K562 (cell line): ENCODE results near the gene TTC28. TPM values are rescaled to one million over a fixed set of nuclear protein-coding genes. Genes with fewer than 3 reads are reported as not detected.

ENCODE experiments used
- ATAC-seq: fragments of 200-7000 bp; cut with Tn5 transposase; 3 replicates; pipeline ENCODE4 v1.9.1; 2020; ENCODE audit warnings: moderate library complexity
- BruUV-seq: library from RNA; stranded (reverse); fragments of 400-500 nt; replicated peaks from 2 replicates; lab custom pipeline; 2021; lab: Mats Ljungman, UMichigan
- CTCF ChIA-PET: fragments of 300-600 bp; formaldehyde crosslinking; extraction: SDS; loops from one replicate; lab custom pipeline; 2021; ENCODE audit warnings: low intra/inter-chr PET ratio; lab: Yijun Ruan, JAX
- POLR2A ChIA-PET: fragments of 300-600, 350-650 bp; sonication (Branson Sonifier 250); formaldehyde crosslinking; extraction: SDS; loops from one replicate; lab custom pipeline; 2021; ENCODE audit warnings: antibody characterized with exemption, inconsistent platforms; lab: Yijun Ruan, JAX
- DNase-seq, 4 experiments: peaks; one replicate each; pipeline versions ENCODE4 v3.0.0 to v3.0.0-alpha.2; 2011 to 2018; ENCODE audit warnings: low spot score in 3 of 4, mixed read lengths in 3 of 4; ENCODE audit errors: extremely low read depth in 1 of 4
- FAIRE-seq: peaks from 2 replicates; lab custom pipeline; 2011; peaks lifted over from hg19 to GRCh38; lab: Jason Lieb, UNC
- H2AFZ ChIP-seq: 2 replicates; pipeline ENCODE4 v1.6.0; 2011; ENCODE audit warnings: low read depth, low read length, control low read depth, inconsistent platforms
- H3K27ac ChIP-seq: fragments of 200-600 bp; 3 replicates; pipeline ENCODE4 v1.8.0; 2011; ENCODE audit warnings: low read depth, mild to moderate bottlenecking, control low read depth, inconsistent platforms, low read length, moderate library complexity, mixed read lengths; ENCODE audit errors: extremely low read depth
- H3K27me3 ChIP-seq, 2 experiments: fragments of 300-600 bp in 1 of 2; 2 replicates in 1 of 2; 3 replicates in 1 of 2; pipeline versions ENCODE4 v1.6.0 to v1.8.0; 2011; ENCODE audit warnings: inconsistent platforms in 2 of 2, low read length in 2 of 2, mild to moderate bottlenecking in 1 of 2, mixed read lengths in 1 of 2, moderate library complexity in 1 of 2; ENCODE audit not compliant: control insufficient read depth in 2 of 2, insufficient read depth in 2 of 2
- H3K36me3 ChIP-seq: fragments of 300-600 bp; 3 replicates; pipeline ENCODE4 v1.8.0; 2011; ENCODE audit warnings: mild to moderate bottlenecking, low read length, inconsistent platforms; ENCODE audit not compliant: control insufficient read depth, insufficient read depth
- H3K4me1 ChIP-seq, 2 experiments: fragments of 200-600 bp in 1 of 2; replicated peaks in 1 of 2; 2 replicates in 1 of 2; 3 replicates in 1 of 2; pipeline versions ENCODE4 v1.5.1 to v1.8.0; 2011; ENCODE audit warnings: inconsistent platforms in 2 of 2, low read length in 2 of 2, mild to moderate bottlenecking in 1 of 2, mixed read lengths in 1 of 2, moderate library complexity in 1 of 2; ENCODE audit not compliant: control insufficient read depth in 2 of 2, insufficient read depth in 2 of 2
- H3K4me2 ChIP-seq: 2 replicates; pipeline ENCODE4 v1.6.1; 2011; ENCODE audit warnings: low read length, control low read depth, inconsistent platforms, mixed read lengths; ENCODE audit not compliant: insufficient read depth
- H3K4me3 ChIP-seq: fragments of 200-600 bp; sonication (generic), shearing (Covaris generic); 2 replicates; pipeline ENCODE4 v1.5.1; 2016; ENCODE audit warnings: control low read depth, inconsistent platforms
- H3K79me2 ChIP-seq: fragments of 200-600 bp; 3 replicates; pipeline ENCODE4 v1.8.0; 2011; ENCODE audit warnings: low read length, inconsistent platforms; ENCODE audit not compliant: control insufficient read depth, insufficient read depth
- H3K9ac ChIP-seq, 2 experiments: 2 replicates each; pipeline versions ENCODE4 v1.6.0 to v1.6.1; 2011; ENCODE audit warnings: low read depth in 2 of 2, low read length in 2 of 2, control low read depth in 1 of 2, inconsistent platforms in 1 of 2, mild to moderate bottlenecking in 1 of 2, mixed read lengths in 1 of 2; ENCODE audit not compliant: insufficient read depth in 1 of 2
- H3K9me1 ChIP-seq: one replicate; pipeline ENCODE4 v1.6.0; 2011; ENCODE audit warnings: inconsistent platforms, mild to moderate bottlenecking, low read length, moderate library complexity; ENCODE audit not compliant: control insufficient read depth, insufficient read depth
- H3K9me3 ChIP-seq: replicated peaks from 2 replicates; pipeline ENCODE4 v1.5.1; 2011; ENCODE audit warnings: low read depth, low read length, inconsistent platforms; ENCODE audit not compliant: control insufficient read depth, insufficient read depth
- H4K20me1 ChIP-seq: replicated peaks from 2 replicates; pipeline ENCODE4 v1.6.1; 2011; ENCODE audit warnings: low read length, inconsistent platforms, mixed read lengths; ENCODE audit not compliant: control insufficient read depth, insufficient read depth
- GTF3C2 ChIP-seq: IDR thresholded peaks from 3 replicates; pipeline ENCODE4 v1.6.1; 2011; ENCODE audit warnings: borderline replicate concordance, mild to moderate bottlenecking, moderate library complexity; ENCODE audit not compliant: insufficient read length; ENCODE audit errors: extremely low read depth
- HNRNPUL1 ChIP-seq: fragments of 200-400 bp; formaldehyde crosslinking; IDR thresholded peaks from 2 replicates; pipeline ENCODE4 v1.6.1; 2017; ENCODE audit warnings: low read length
- HOMEZ ChIP-seq: fragments of 250-450 bp; sonication (Bioruptor Pico); IDR thresholded peaks from 2 replicates; pipeline ENCODE4 v1.4.0; 2020; ENCODE audit warnings: mild to moderate bottlenecking, moderate library complexity
- JUN ChIP-seq, 2 experiments: sonication (generic) in 1 of 2; formaldehyde crosslinking in 1 of 2; IDR thresholded peaks; 2 replicates each; pipeline versions ENCODE4 v1.6.1 to v1.8.0; 2012 to 2022; ENCODE audit warnings: borderline replicate concordance in 2 of 2, mild to moderate bottlenecking in 2 of 2, improper control_type of control experiment in 1 of 2, low read depth in 1 of 2, low read length in 1 of 2, missing genetic modification reagents in 1 of 2
- NFE2L1 ChIP-seq: fragments of 450-650 bp; IDR thresholded peaks from 2 replicates; pipeline ENCODE4 v1.6.1; 2016; ENCODE audit warnings: missing genetic modification characterization, low read depth, mild to moderate bottlenecking, missing compliant biosample characterization, moderate library complexity, borderline replicate concordance
- SP2 ChIP-seq: IDR thresholded peaks from 2 replicates; pipeline ENCODE4 v1.6.1; 2011; ENCODE audit warnings: mild to moderate bottlenecking, low read depth, low read length, moderate library complexity; ENCODE audit not compliant: poor library complexity, severe bottlenecking; ENCODE audit errors: extremely low read depth
- TAF1 ChIP-seq: IDR thresholded peaks from 2 replicates; pipeline ENCODE4 v1.6.1; 2011; ENCODE audit warnings: mild to moderate bottlenecking, low read length, moderate library complexity; ENCODE audit not compliant: insufficient read depth, control insufficient read depth, severe bottlenecking; ENCODE audit errors: extremely low read depth
- ZNF140 ChIP-seq: fragments of 250-450 bp; sonication (Bioruptor Pico); IDR thresholded peaks from 2 replicates; pipeline ENCODE4 v1.8.0; 2021; ENCODE audit warnings: moderate library complexity, mild to moderate bottlenecking, inconsistent platforms
- ZNF24 ChIP-seq: fragments of 450-650 bp; IDR thresholded peaks from 2 replicates; pipeline ENCODE4 v1.6.1; 2016
- ZNF282 ChIP-seq: sonication (generic); formaldehyde crosslinking; IDR thresholded peaks from 2 replicates; pipeline ENCODE4 v1.8.1; 2023; ENCODE audit warnings: missing genetic modification reagents
- ZNF655 ChIP-seq: fragments of 250-450 bp; sonication (Bioruptor Pico); IDR thresholded peaks from 2 replicates; pipeline ENCODE4 v1.5.0; 2021
- ZNF766 ChIP-seq: fragments of 200-800 bp; sonication (Bioruptor generic); conservative IDR thresholded peaks from 2 replicates; pipeline ENCODE4 v1.6.1; 2016; ENCODE audit warnings: missing genetic modification characterization, missing compliant biosample characterization
- ZZZ3 ChIP-seq: fragments of 450-650 bp; IDR thresholded peaks from 2 replicates; pipeline ENCODE4 v1.6.1; 2016; ENCODE audit warnings: antibody characterized with exemption, mild to moderate bottlenecking, moderate library complexity
- WGBS: fragments of 100-300 bp; shearing (Covaris generic); methylation state at CpG from one replicate; pipeline ENCODE4 v1.1.6; 2016; ENCODE audit warnings: low coverage, mixed read lengths; ENCODE audit not compliant: insufficient coverage; ENCODE audit errors: missing lambda C conversion rate; 5-methylcytosine and 5-hydroxymethylcytosine counted together
- in situ Hi-C: fragments of 300-500 bp; cut with MboI; formaldehyde crosslinking; loops from 4 replicates; pipeline ENCODE4 v1.15.0; 2018; ENCODE audit warnings: inconsistent platforms, mixed read lengths
- intact Hi-C: fragments of 100-400 bp; cut with micrococcal nuclease; formaldehyde crosslinking; loops from 2 replicates; pipeline ENCODE4 v1.14.2; 2022
- polyA plus RNA-seq, 8 experiments: library from polyadenylated mRNA; depleted of rRNA in 4 of 8; stranded (reverse) in 5 of 8; unstranded in 3 of 8; fragments of >200 nt; fragmentation: Nextera tagmentation in 2 of 8; fragmentation: Illumina TruSeq in 1 of 8; extraction: Ambion mirVana in 2 of 8; extraction: Trizol in 1 of 8; gene quantifications; 2 replicates each; pipeline versions ENCODE4 v1.2.1 to v1.2.3, GENCODE V29; 2011 to 2014; ENCODE audit warnings: inconsistent platforms in 1 of 8, missing spikeins in 1 of 8
- total RNA-seq, 7 experiments: library from RNA; depleted of rRNA in 6 of 7; stranded (reverse); fragments of >200 nt in 6 of 7; fragmentation: Illumina TruSeq in 2 of 7; extraction: Trizol in 2 of 7; gene quantifications; 2 replicates each; pipeline versions ENCODE4 v1.2.1 to v1.2.3, GENCODE V29; 2011 to 2021; ENCODE audit warnings: low replicate concordance in 1 of 7

Gene TTC28
- total and polyA plus RNA-seq, 9 of the 15 experiments (the other 6 are each of a cell fraction or from before 2014, with no cell fraction given): 0.22 to 10.7 (median 3.1) TPM

GRCh38 chr22:28406246-28406645, 273.4 kb downstream of the TTC28 start:
- WGBS: 87% methylated on average over 3 of the region's 3 CpGs
- H3K79me2 ChIP-seq: no peaks in the 10 kb centered on the region
- no peaks in the 10 kb centered on the region for H4K20me1 ChIP-seq
- ChIA-PET CTCF (no interaction called here), POLR2A (no interaction called here)
- in situ Hi-C loops: no loop called here
- H3K27ac ChIP-seq: no peak overlapping the region
- TF ChIP-seq TAF1 (no peak), ZNF24 (no peak), HNRNPUL1 (no peak), ZNF140 (no peak), JUN (IDR thresholded peaks at IDR 0.05; ENCODE audit: borderline replicate concordance, low read depth, low read length) (no peak), JUN (CRISPR knock-in tag; IDR thresholded peaks at IDR 0.05; ENCODE audit: borderline replicate concordance) (no peak), HOMEZ (no peak), ZNF655 (CRISPR knock-in tag) (no peak), NFE2L1 (tag) (no peak), SP2 (no peak), ZNF766 (no peak), ZZZ3 (no peak), ZNF282 (CRISPR knock-in tag) (no peak), GTF3C2 (no peak)
- no peak for FAIRE-seq
- no peaks in the 10 kb centered on the region for H3K9me3 ChIP-seq
- ATAC-seq: no peak
- no peaks in the 10 kb centered on the region for H3K36me3 ChIP-seq
- no TSS peak for BruUV-seq
- H3K9ac ChIP-seq: no peak overlapping the region
- intact Hi-C loops: no loop called here
- H3K27me3 ChIP-seq: no peaks in the 10 kb centered on the region
- no peak overlapping the region for H3K4me3 ChIP-seq
- H2AFZ ChIP-seq: no peak overlapping the region
- no peak for DNase-seq
- no peaks in the 10 kb centered on the region for H3K9me1 ChIP-seq
- H3K4me2 ChIP-seq: no peak overlapping the region
- H3K4me1 ChIP-seq: no peaks in the 10 kb centered on the region; a peak in 1 of 5 replicates
